Measurements from ENCODE around the gene LMNTD2. TPM values are rescaled to one million over a fixed set of nuclear protein-coding genes. Genes with fewer than 3 reads are reported as not detected.
A peak's percentile ranks its signal among the peaks of the same experiment; 100 is the strongest.

Gene LMNTD2
- total RNA-seq, 1 donor from 2014 or later, result 2.6 TPM

GRCh38 chr11:567629-568292 is 7.2 kb upstream of the LMNTD2 start:
- DNase-seq, result no peak

- no peak for DNase-seq
These were observed 6.6 kb upstream of the LMNTD2 start for GRCh38 chr11:567011-567628.

GRCh38 chr11:565921-566509 is 5.5 kb upstream of the LMNTD2 start:
- DNase-seq, result no peak

GRCh38 chr11:563812-564578 is 3.5 kb upstream of the LMNTD2 start:
- DNase-seq, result no peak

- DNase-seq, result no peak
These were observed 2.7 kb upstream of the LMNTD2 start for GRCh38 chr11:563066-563811.

GRCh38 chr11:562046-562645 is 1.6 kb upstream of the LMNTD2 start:
- DNase-seq, result no peak

GRCh38 chr11:561148-562003 is 838 bp upstream of the LMNTD2 start:
- peak; percentile 18 for DNase-seq

- no peak for DNase-seq
These were observed 730 bp downstream of the LMNTD2 start for GRCh38 chr11:559712-560304.

- DNase-seq, result no peak
These were observed 1.4 kb downstream of the LMNTD2 start for GRCh38 chr11:559020-559620.

- no peak for DNase-seq
These were observed 2.0 kb downstream of the LMNTD2 start for GRCh38 chr11:558503-558902.

GRCh38 chr11:557328-558132 is 3.0 kb downstream of the LMNTD2 start:
- DNase-seq, result no peak

GRCh38 chr11:556662-557256 is 3.8 kb downstream of the LMNTD2 start:
- no peak for DNase-seq

- DNase-seq, result peak; percentile 28
These were observed 4.5 kb downstream of the LMNTD2 start for GRCh38 chr11:555780-556661.

GRCh38 chr11:555227-555779 is 5.2 kb downstream of the LMNTD2 start:
- no peak for DNase-seq

GRCh38 chr11:554428-555226 is 5.9 kb downstream of the LMNTD2 start:
- DNase-seq, result peak; percentile 53

GRCh38 chr11:553988-554340 is 6.6 kb downstream of the LMNTD2 start:
- no peak for DNase-seq

Measured in dermis blood vessel endothelial cell (primary cell).